ENCODE results near the gene FAM168A. TPM values are rescaled to one million over a fixed set of nuclear protein-coding genes. Genes with fewer than 3 reads are reported as not detected.

The FAM168A gene
- total and polyA plus RNA-seq, 9 of the 15 experiments (the other 6 are each of a cell fraction or from before 2014, with no cell fraction given), result 0.44 to 7.2 (median 2.9) TPM

GRCh38 chr11:73392108-73393010 is 205.6 kb downstream of the FAM168A start:
- intact Hi-C loops (cut with micrococcal nuclease) (loop anchor here (1.0 to 2.0 kb wide), 2 partner anchors 16 to 41 kb away; partner anchors contain the start of gene RELT), in situ Hi-C loops (cut with MboI) (loop anchor here (5.0 kb wide), 2 partner anchors 40 to 85 kb away; partner anchors contain the start of gene ARHGEF17)
- ATAC-seq, result no peak
- H3K27me3 ChIP-seq (ENCODE audit: control insufficient read depth in 2 of 2, insufficient read depth in 2 of 2, low read length in 2 of 2), result no peaks in the 10 kb centered on the region
- H4K20me1 ChIP-seq (replicated peaks; ENCODE audit: control insufficient read depth, insufficient read depth, low read length), result peaks cover 25% of the 10 kb centered on the region; the same call in 1 of the 2 replicates
- H3K79me2 ChIP-seq (ENCODE audit: control insufficient read depth, insufficient read depth, low read length), result peaks cover 11% of the 10 kb centered on the region
- H3K27ac ChIP-seq (ENCODE audit: extremely low read depth, low read depth, low read length), result peak overlapping the region; percentile 8; the same call in 1 of the 3 replicates
- peak overlapping the region in 1 of 2 experiments; percentile 65; a peak in 2 of 4 replicates for H3K9ac ChIP-seq (ENCODE audit: insufficient read depth in 1 of 2, low read depth in 2 of 2, low read length in 2 of 2)
- H3K9me3 ChIP-seq (replicated peaks; ENCODE audit: control insufficient read depth, insufficient read depth, low read depth, low read length), result no peaks in the 10 kb centered on the region
- no peak overlapping the region for H3K4me2 ChIP-seq (ENCODE audit: insufficient read depth, low read length)
- ChIA-PET POLR2A (interaction anchor here (0.5 to 1.5 kb wide), 5 partner anchors 11 to 560 kb away, joined by 3 to 7 read pairs (median 4); no protein-coding TSS in a partner anchor), CTCF (ENCODE audit: low intra/inter-chr PET ratio) (interaction anchor here (1.6 to 4.0 kb wide), 2 partner anchors 42 to 97 kb away, joined by 7 to 51 read pairs; no protein-coding TSS in a partner anchor)
- 92% methylated on average over 15 of the region's 31 CpGs for WGBS (ENCODE audit: insufficient coverage, low coverage, missing lambda C conversion rate)
- H3K4me3 ChIP-seq, result no peak overlapping the region
- no TSS peak for BruUV-seq (replicated peaks)
- no peak for TF ChIP-seq NR2C2 (CRISPR knock-in tag; IDR thresholded peaks at IDR 0.05)
- TF ChIP-seq NR2C2 (tag; IDR thresholded peaks at IDR 0.05), result peak; percentile 45; the same call in 1 of the 2 replicates
- no peak for TF ChIP-seq BCOR (IDR thresholded peaks at IDR 0.05)
- TF ChIP-seq CBX2 (IDR thresholded peaks at IDR 0.05; ENCODE audit: insufficient read depth, low read length, poor library complexity, severe bottlenecking), result no peak
- peak; percentile 51; the same call in 1 of the 2 replicates for TF ChIP-seq NR2C1 (IDR thresholded peaks at IDR 0.05)
- peak; percentile 40; the same call in 1 of the 2 replicates for TF ChIP-seq NR2C1 (tag; IDR thresholded peaks at IDR 0.05)
- H3K9me1 ChIP-seq (ENCODE audit: control insufficient read depth, insufficient read depth, low read length), result peaks cover 6% of the 10 kb centered on the region
- no peak for FAIRE-seq
- H2AFZ ChIP-seq (ENCODE audit: low read depth, low read length), result no peak overlapping the region
- H3K4me1 ChIP-seq (replicated peaks in 1 of 2; ENCODE audit: control insufficient read depth in 2 of 2, insufficient read depth in 2 of 2, low read length in 2 of 2), result peaks cover 0 to 51% of the 10 kb centered on the region in 2 experiments; a peak in 3 of 5 replicates
- peaks cover 80% of the 10 kb centered on the region; the same call in 2 of the 3 replicates for H3K36me3 ChIP-seq (ENCODE audit: control insufficient read depth, insufficient read depth, low read length)
- no peak for DNase-seq (ENCODE audit: extremely low read depth in 1 of 4, low spot score in 3 of 4)
